ENCODE data around the gene LRIG1.

GRCh38 chr3:66457252-66457651, 43.6 kb downstream of the LRIG1 start:
- TF ChIP-seq CTCF (IDR thresholded peaks at IDR 0.05 in 2 of 3, conservative IDR thresholded peaks at IDR 0.05 in 1 of 3; ENCODE audit: insufficient read depth in 2 of 3, low read depth in 1 of 3, low read length in 3 of 3) = no peak
- no peak for TF ChIP-seq ETS2 (tag; IDR thresholded peaks at IDR 0.05; ENCODE audit: borderline replicate concordance, poor library complexity, severe bottlenecking)
- TF ChIP-seq CBX8 (IDR thresholded peaks at IDR 0.05; ENCODE audit: borderline replicate concordance, extremely low read depth, low read depth, low read length, poor library complexity, severe bottlenecking) = no peak
- TF ChIP-seq HDGF (IDR thresholded peaks at IDR 0.05) = no peak
- TF ChIP-seq MED1 (CRISPR knock-in tag; IDR thresholded peaks at IDR 0.05; ENCODE audit: borderline replicate concordance) = no peak
